Gastrocnemius medialis (tissue), 4 donors: ENCODE measurements around the gene KLF7.

Experiments
- POLR2A ChIP-seq, 2 donors: fragments of 450-650 bp; IDR thresholded peaks; one replicate each; pipeline ENCODE4 v1.6.1; 2017; ENCODE audit warnings: antibody characterized with exemption in 2 of 2, mild to moderate bottlenecking in 2 of 2, moderate library complexity in 2 of 2
- TF ChIP-seq, protein P1 (sequence below), 5 experiments: fragments of 450-650 bp in 3 of 5; fragments of 200-600 bp in 2 of 5; sonication (generic) in 2 of 5; IDR thresholded peaks in 4 of 5; conservative IDR thresholded peaks in 1 of 5; 1 replicate in 4 of 5; 2 replicates in 1 of 5; pipeline ENCODE4 v1.5.1; 2016 to 2019; ENCODE audit warnings: antibody characterized with exemption in 5 of 5, mild to moderate bottlenecking in 3 of 5, moderate library complexity in 3 of 5

DNA sequence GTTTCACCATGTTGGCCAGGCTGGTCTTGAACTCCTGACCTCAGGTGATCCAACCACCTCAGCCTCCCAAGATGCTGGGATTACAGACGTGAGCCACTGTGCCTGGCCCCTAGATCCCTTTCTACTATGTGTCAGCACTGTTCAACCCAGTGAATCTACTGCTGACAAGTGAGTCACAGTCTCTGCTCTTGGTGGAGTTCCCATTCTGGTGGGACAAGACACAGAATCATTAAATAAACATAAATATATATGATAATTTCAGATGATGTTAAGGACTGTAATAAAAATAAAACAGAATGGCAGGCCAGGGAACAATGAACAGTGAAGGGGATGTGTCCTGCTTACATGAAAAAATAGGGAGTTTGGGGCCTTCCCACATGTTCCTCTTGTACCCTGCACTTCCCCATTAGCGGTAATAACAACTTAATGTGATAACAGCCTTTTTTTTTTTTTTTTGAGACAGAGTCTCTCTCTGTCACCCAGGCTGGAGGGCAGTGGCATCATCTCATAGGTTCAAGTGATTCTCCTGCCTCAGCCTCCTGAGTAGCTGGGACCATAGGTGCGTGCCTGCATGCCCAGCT, 114.3 kb downstream of the KLF7 start:
- TF ChIP-seq, protein P1, sequence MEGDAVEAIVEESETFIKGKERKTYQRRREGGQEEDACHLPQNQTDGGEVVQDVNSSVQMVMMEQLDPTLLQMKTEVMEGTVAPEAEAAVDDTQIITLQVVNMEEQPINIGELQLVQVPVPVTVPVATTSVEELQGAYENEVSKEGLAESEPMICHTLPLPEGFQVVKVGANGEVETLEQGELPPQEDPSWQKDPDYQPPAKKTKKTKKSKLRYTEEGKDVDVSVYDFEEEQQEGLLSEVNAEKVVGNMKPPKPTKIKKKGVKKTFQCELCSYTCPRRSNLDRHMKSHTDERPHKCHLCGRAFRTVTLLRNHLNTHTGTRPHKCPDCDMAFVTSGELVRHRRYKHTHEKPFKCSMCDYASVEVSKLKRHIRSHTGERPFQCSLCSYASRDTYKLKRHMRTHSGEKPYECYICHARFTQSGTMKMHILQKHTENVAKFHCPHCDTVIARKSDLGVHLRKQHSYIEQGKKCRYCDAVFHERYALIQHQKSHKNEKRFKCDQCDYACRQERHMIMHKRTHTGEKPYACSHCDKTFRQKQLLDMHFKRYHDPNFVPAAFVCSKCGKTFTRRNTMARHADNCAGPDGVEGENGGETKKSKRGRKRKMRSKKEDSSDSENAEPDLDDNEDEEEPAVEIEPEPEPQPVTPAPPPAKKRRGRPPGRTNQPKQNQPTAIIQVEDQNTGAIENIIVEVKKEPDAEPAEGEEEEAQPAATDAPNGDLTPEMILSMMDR (IDR thresholded peaks at IDR 0.05 in 4 of 5, conservative IDR thresholded peaks at IDR 0.05 in 1 of 5), result no peak
- no peak for TF ChIP-seq POLR2A (IDR thresholded peaks at IDR 0.05)
